ENCODE measurements around the gene TTC19. TPM values are rescaled to one million over a fixed set of nuclear protein-coding genes. Genes with fewer than 3 reads are reported as not detected.

TTC19 gene
- polyA plus RNA-seq, 1 donor (not counting 4 experiments of a cell fraction or from before 2014, with no cell fraction given): 14.3 TPM

DNA sequence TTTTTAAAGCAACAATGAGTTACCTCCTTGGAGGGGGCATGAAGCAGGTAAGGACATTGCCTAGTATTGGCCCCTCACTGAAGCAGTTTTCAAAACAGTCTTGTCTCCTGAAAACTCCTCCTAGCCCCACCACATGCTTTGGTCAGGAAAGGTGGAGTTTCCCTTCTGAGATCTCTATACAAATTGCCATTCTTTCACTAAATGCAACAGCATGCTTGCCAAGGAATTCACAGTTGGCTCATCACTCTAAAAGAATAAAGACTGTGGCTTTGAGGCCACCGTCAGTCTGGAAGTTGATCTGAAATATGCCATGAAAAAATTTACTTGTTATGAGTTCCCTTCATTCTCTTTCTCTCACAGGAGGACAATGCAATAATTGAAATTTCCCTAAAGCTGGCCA, 4.2 kb downstream of the TTC19 start:
- FAIRE-seq: no peak
- H3K36me3 ChIP-seq (ENCODE audit: control insufficient read depth in 2 of 2, extremely low read depth in 1 of 2, insufficient read depth in 2 of 2, low read length in 2 of 2): peaks cover 35 to 51% of the 10 kb centered on the region in 2 experiments
- H3K9me1 ChIP-seq (ENCODE audit: control insufficient read depth, extremely low read depth, insufficient read depth, low read length): no peaks in the 10 kb centered on the region
- dilution Hi-C loops (cut with MboI; ENCODE audit: extremely low pct_ligation_motif_present, low sequenced_read_pairs): no loop called here
- no peaks in the 10 kb centered on the region for H3K27me3 ChIP-seq (ENCODE audit: control insufficient read depth, extremely low read depth, insufficient read depth, low read length)
- no peak overlapping the region for H3K4me3 ChIP-seq (ENCODE audit: control insufficient read depth in 2 of 3, extremely low read depth in 1 of 3, insufficient read depth in 2 of 3, low read depth in 1 of 3, low read length in 3 of 3)
- no peak overlapping the region for H3K4me2 ChIP-seq (ENCODE audit: control insufficient read depth, extremely low read depth, insufficient read depth, low read depth, low read length)
- peaks cover 47% of the 10 kb centered on the region for H3K79me2 ChIP-seq (ENCODE audit: control insufficient read depth, insufficient read depth, low read length)
- no peak overlapping the region for H3K9ac ChIP-seq (ENCODE audit: control insufficient read depth, extremely low read depth, insufficient read depth, low read length)
- DNase-seq (ENCODE audit: low read depth, low spot score): no peak
- H3K9me3 ChIP-seq (ENCODE audit: control insufficient read depth, low read depth, low read length): no peaks in the 10 kb centered on the region
- H2AFZ ChIP-seq (ENCODE audit: control insufficient read depth, low read length): no peak overlapping the region
- no peak for TF ChIP-seq EZH2 (IDR thresholded peaks at IDR 0.05; ENCODE audit: low read length)
- TF ChIP-seq, protein P1, sequence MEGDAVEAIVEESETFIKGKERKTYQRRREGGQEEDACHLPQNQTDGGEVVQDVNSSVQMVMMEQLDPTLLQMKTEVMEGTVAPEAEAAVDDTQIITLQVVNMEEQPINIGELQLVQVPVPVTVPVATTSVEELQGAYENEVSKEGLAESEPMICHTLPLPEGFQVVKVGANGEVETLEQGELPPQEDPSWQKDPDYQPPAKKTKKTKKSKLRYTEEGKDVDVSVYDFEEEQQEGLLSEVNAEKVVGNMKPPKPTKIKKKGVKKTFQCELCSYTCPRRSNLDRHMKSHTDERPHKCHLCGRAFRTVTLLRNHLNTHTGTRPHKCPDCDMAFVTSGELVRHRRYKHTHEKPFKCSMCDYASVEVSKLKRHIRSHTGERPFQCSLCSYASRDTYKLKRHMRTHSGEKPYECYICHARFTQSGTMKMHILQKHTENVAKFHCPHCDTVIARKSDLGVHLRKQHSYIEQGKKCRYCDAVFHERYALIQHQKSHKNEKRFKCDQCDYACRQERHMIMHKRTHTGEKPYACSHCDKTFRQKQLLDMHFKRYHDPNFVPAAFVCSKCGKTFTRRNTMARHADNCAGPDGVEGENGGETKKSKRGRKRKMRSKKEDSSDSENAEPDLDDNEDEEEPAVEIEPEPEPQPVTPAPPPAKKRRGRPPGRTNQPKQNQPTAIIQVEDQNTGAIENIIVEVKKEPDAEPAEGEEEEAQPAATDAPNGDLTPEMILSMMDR (optimal IDR thresholded peaks at IDR 0.05 in 1 of 3, IDR thresholded peaks at IDR 0.05 in 1 of 3, conservative IDR thresholded peaks at IDR 0.05 in 1 of 3; ENCODE audit: extremely low read depth in 1 of 3, insufficient read depth in 2 of 3, low read length in 3 of 3): no peak
- H4K20me1 ChIP-seq (ENCODE audit: control insufficient read depth, extremely low read depth, insufficient read depth, low read length): peaks cover 9% of the 10 kb centered on the region
- no peak overlapping the region for H3K27ac ChIP-seq (ENCODE audit: control insufficient read depth, insufficient read depth, low read length)
- H3K4me1 ChIP-seq (ENCODE audit: control insufficient read depth, extremely low read depth, insufficient read depth, low read length): peaks cover 13% of the 10 kb centered on the region

DNA sequence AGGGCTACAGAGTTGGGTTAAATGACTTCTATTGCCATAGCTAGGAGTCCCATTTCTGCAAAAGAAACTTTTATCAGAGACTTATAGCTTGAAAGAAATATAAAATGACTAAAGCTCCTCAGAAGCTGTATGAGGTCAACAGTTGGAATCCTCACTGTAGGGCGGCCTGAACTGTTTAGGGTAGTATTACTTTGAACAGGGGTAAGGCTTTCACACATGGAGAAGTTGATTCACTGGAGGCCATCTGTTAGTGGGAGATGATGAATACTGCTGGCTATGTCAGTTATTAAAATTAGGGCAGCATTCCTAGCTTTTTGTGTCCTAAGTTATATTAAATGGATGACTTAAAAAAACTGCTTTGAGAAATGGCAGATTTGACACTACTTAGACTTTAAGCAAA, 6.0 kb downstream of the TTC19 start:
- H2AFZ ChIP-seq (ENCODE audit: control insufficient read depth, low read length): no peak overlapping the region
- peaks cover 37 to 51% of the 10 kb centered on the region in 2 experiments for H3K36me3 ChIP-seq (ENCODE audit: control insufficient read depth in 2 of 2, extremely low read depth in 1 of 2, insufficient read depth in 2 of 2, low read length in 2 of 2)
- DNase-seq (ENCODE audit: low read depth, low spot score) (no peak), FAIRE-seq (no peak)
- H3K9me3 ChIP-seq (ENCODE audit: control insufficient read depth, low read depth, low read length): no peaks in the 10 kb centered on the region
- H3K4me1 ChIP-seq (ENCODE audit: control insufficient read depth, extremely low read depth, insufficient read depth, low read length): peaks cover 12% of the 10 kb centered on the region
- no peak overlapping the region for H3K4me2 ChIP-seq (ENCODE audit: control insufficient read depth, extremely low read depth, insufficient read depth, low read depth, low read length)
- dilution Hi-C loops (cut with MboI; ENCODE audit: extremely low pct_ligation_motif_present, low sequenced_read_pairs): no loop called here
- peaks cover 40% of the 10 kb centered on the region for H3K79me2 ChIP-seq (ENCODE audit: control insufficient read depth, insufficient read depth, low read length)
- peaks cover 5% of the 10 kb centered on the region for H4K20me1 ChIP-seq (ENCODE audit: control insufficient read depth, extremely low read depth, insufficient read depth, low read length)
- H3K27me3 ChIP-seq (ENCODE audit: control insufficient read depth, extremely low read depth, insufficient read depth, low read length): no peaks in the 10 kb centered on the region
- no peak overlapping the region for H3K4me3 ChIP-seq (ENCODE audit: control insufficient read depth in 2 of 3, extremely low read depth in 1 of 3, insufficient read depth in 2 of 3, low read depth in 1 of 3, low read length in 3 of 3)
- no peak overlapping the region for H3K9ac ChIP-seq (ENCODE audit: control insufficient read depth, extremely low read depth, insufficient read depth, low read length)
- no peak overlapping the region for H3K27ac ChIP-seq (ENCODE audit: control insufficient read depth, insufficient read depth, low read length)
- H3K9me1 ChIP-seq (ENCODE audit: control insufficient read depth, extremely low read depth, insufficient read depth, low read length): no peaks in the 10 kb centered on the region
- no peak for TF ChIP-seq EZH2 (IDR thresholded peaks at IDR 0.05; ENCODE audit: low read length)
- TF ChIP-seq, protein P1 (optimal IDR thresholded peaks at IDR 0.05 in 1 of 3, IDR thresholded peaks at IDR 0.05 in 1 of 3, conservative IDR thresholded peaks at IDR 0.05 in 1 of 3; ENCODE audit: extremely low read depth in 1 of 3, insufficient read depth in 2 of 3, low read length in 3 of 3): no peak
